ENCODE results near the gene CLTC.

GRCh38 chr17:59716427-59716826 is 96.7 kb downstream of the CLTC start:
- TF ChIP-seq CTCF (IDR thresholded peaks at IDR 0.05) = no peak
- TF ChIP-seq EZH2 (IDR thresholded peaks at IDR 0.05) = no peak

Measured in neural progenitor cell (in vitro differentiated cells).